HepG2 (cell line): ENCODE results near the gene GNAT2. TPM values are rescaled to one million over a fixed set of nuclear protein-coding genes. Genes with fewer than 3 reads are reported as not detected.
A peak's percentile ranks its signal among the peaks of the same experiment; 100 is the strongest.

Experiments used
- EEA1 ChIP-seq: sonication (generic); formaldehyde crosslinking; IDR thresholded peaks from 2 replicates; pipeline ENCODE4 v1.5.1; 2020; ENCODE audit warnings: mild to moderate bottlenecking, missing genetic modification reagents, borderline replicate concordance
- KMT2A ChIP-seq: sonication (generic); formaldehyde crosslinking; IDR thresholded peaks from 2 replicates; pipeline ENCODE4 v1.4.0; 2020; ENCODE audit warnings: missing genetic modification reagents
- NFKBIZ ChIP-seq: IDR thresholded peaks from 2 replicates; pipeline ENCODE4 v1.6.1; 2018; ENCODE audit warnings: missing genetic modification reagents, missing compliant biosample characterization
- PREB ChIP-seq: sonication (generic); formaldehyde crosslinking; IDR thresholded peaks from 2 replicates; pipeline ENCODE4 v1.4.0; 2020; ENCODE audit warnings: missing genetic modification reagents
- SIX1 ChIP-seq: sonication (generic); formaldehyde crosslinking; IDR thresholded peaks from 2 replicates; pipeline ENCODE4 v1.4.0; 2020; ENCODE audit warnings: missing genetic modification reagents, borderline replicate concordance
- TEAD2 ChIP-seq: sonication (generic); formaldehyde crosslinking; IDR thresholded peaks from 2 replicates; pipeline ENCODE4 v1.9.0; 2021; ENCODE audit warnings: missing genetic modification reagents
- ZBTB40 ChIP-seq, 2 experiments: fragments of 450-650 bp in 1 of 2; sonication (generic) in 1 of 2; formaldehyde crosslinking in 1 of 2; IDR thresholded peaks; 2 replicates each; pipeline versions ENCODE4 v1.6.1 to v1.8.0; 2016 to 2022; ENCODE audit warnings: antibody characterized with exemption in 1 of 2, mild to moderate bottlenecking in 1 of 2, missing genetic modification reagents in 1 of 2
- ZNF776 ChIP-seq: sonication (generic); formaldehyde crosslinking; IDR thresholded peaks from 2 replicates; pipeline ENCODE4 v1.4.0; 2020; ENCODE audit warnings: mild to moderate bottlenecking, missing genetic modification reagents
- polyA plus RNA-seq, 8 experiments: library from polyadenylated mRNA; depleted of rRNA in 3 of 8; stranded (reverse) in 7 of 8; unstranded in 1 of 8; fragments of >200 nt; fragmentation: Illumina TruSeq in 4 of 8; extraction: Trizol in 4 of 8; gene quantifications; 2 replicates each; pipeline versions ENCODE4 v1.2.1 to v1.2.3, GENCODE V29; 2011 to 2016; ENCODE audit warnings: low read depth in 4 of 8, missing spikeins in 1 of 8, mixed read lengths in 1 of 8; ENCODE audit not compliant: insufficient read depth in 1 of 8
- total RNA-seq, 5 experiments: library from RNA; depleted of rRNA; stranded (reverse); fragments of >200 nt; fragmentation: Illumina TruSeq; extraction: Trizol; gene quantifications; 2 replicates each; pipeline ENCODE4 v1.2.3, GENCODE V29; 2016; ENCODE audit warnings: low read depth in 1 of 5
- TF ChIP-seq, protein P1 (sequence below): sonication (generic); formaldehyde crosslinking; IDR thresholded peaks from 2 replicates; pipeline ENCODE4 v1.4.0; 2020; ENCODE audit warnings: missing genetic modification reagents, low read depth, mild to moderate bottlenecking, borderline replicate concordance
- TF ChIP-seq, protein P2 (sequence below): sonication (generic); formaldehyde crosslinking; IDR thresholded peaks from 2 replicates; pipeline ENCODE4 v1.8.1; 2022; ENCODE audit warnings: low read depth, mild to moderate bottlenecking, missing genetic modification reagents
- TF ChIP-seq, protein P3 (sequence below): IDR thresholded peaks from 2 replicates; pipeline ENCODE4 v1.6.1; 2016; ENCODE audit warnings: missing compliant biosample characterization, missing genetic modification reagents, borderline replicate concordance

The GNAT2 gene
- total and polyA plus RNA-seq, 2 of the 13 experiments (the other 11 are each of a cell fraction or from before 2014, with no cell fraction given): 0.08 to 0.20 TPM

- TF ChIP-seq ZBTB40 (IDR thresholded peaks at IDR 0.05): no peak
- TF ChIP-seq ZBTB40 (CRISPR knock-in tag; IDR thresholded peaks at IDR 0.05): peak; percentile 29; the same call in 1 of the 2 replicates
- TF ChIP-seq, protein P1, sequence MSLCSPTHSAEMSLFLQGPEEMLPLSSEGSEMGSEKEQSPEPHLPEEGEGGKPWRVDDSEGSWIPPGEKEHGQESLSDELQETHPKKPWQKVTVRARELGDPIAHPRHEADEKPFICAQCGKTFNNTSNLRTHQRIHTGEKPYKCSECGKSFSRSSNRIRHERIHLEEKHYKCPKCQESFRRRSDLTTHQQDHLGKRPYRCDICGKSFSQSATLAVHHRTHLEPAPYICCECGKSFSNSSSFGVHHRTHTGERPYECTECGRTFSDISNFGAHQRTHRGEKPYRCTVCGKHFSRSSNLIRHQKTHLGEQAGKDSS (CRISPR knock-in tag): peak; percentile 75; the same call in 1 of the 2 replicates
- no peak for TF ChIP-seq SIX1 (CRISPR knock-in tag)
- TF ChIP-seq, protein P2, sequence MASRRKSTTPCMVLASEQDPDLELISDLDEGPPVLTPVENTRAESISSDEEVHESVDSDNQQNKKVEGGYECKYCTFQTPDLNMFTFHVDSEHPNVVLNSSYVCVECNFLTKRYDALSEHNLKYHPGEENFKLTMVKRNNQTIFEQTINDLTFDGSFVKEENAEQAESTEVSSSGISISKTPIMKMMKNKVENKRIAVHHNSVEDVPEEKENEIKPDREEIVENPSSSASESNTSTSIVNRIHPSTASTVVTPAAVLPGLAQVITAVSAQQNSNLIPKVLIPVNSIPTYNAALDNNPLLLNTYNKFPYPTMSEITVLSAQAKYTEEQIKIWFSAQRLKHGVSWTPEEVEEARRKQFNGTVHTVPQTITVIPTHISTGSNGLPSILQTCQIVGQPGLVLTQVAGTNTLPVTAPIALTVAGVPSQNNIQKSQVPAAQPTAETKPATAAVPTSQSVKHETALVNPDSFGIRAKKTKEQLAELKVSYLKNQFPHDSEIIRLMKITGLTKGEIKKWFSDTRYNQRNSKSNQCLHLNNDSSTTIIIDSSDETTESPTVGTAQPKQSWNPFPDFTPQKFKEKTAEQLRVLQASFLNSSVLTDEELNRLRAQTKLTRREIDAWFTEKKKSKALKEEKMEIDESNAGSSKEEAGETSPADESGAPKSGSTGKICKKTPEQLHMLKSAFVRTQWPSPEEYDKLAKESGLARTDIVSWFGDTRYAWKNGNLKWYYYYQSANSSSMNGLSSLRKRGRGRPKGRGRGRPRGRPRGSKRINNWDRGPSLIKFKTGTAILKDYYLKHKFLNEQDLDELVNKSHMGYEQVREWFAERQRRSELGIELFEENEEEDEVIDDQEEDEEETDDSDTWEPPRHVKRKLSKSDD (CRISPR knock-in tag): 0 out of 2 replicates have a peak, but pooled peaks have one; percentile 54
- peak; percentile 5; the same call in 1 of the 2 replicates for TF ChIP-seq EEA1
- peak; percentile 79; the same call in 1 of the 2 replicates for TF ChIP-seq KMT2A (CRISPR knock-in tag)
- no peak for TF ChIP-seq NFKBIZ (CRISPR knock-in tag)
- TF ChIP-seq TEAD2 (CRISPR knock-in tag): no peak
- TF ChIP-seq PREB (CRISPR knock-in tag): no peak
- peak; percentile 78 for TF ChIP-seq ZNF776 (CRISPR knock-in tag)
- TF ChIP-seq, protein P3, sequence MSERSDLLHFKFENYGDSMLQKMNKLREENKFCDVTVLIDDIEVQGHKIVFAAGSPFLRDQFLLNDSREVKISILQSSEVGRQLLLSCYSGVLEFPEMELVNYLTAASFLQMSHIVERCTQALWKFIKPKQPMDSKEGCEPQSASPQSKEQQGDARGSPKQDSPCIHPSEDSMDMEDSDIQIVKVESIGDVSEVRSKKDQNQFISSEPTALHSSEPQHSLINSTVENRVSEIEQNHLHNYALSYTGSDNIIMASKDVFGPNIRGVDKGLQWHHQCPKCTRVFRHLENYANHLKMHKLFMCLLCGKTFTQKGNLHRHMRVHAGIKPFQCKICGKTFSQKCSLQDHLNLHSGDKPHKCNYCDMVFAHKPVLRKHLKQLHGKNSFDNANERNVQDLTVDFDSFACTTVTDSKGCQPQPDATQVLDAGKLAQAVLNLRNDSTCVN (CRISPR knock-in tag): peak; percentile 71; the same call in 1 of the 2 replicates
Measured at GRCh38 chr1:109655615-109656519, 36.5 kb upstream of the GNAT2 start, which contains the start of gene GSTM4 (continued).
